NCI-H2171 (cell line): Measurements from ENCODE around the gene ABCB9.
"Not testable (repeated sequence)": the region's sequence is repeated elsewhere in the genome, so short reads cannot be mapped to it uniquely, and the experiment has no call there.

ENCODE experiments used
- DNase-seq: peaks from one replicate; lab custom pipeline; 2025; lab: John Stamatoyannopoulos, UW

ABCB9 gene

GRCh38 chr12:122965851-122966742 is at the start of gene ABCB9:
Gene ABCB9 (minus strand): TSS chr12:122966463. CDS start chr12:122960235, 6,228 bp downstream.
- DNase-seq, result peak; percentile 91

GRCh38 chr12:123014473-123014872 is 48.2 kb upstream of the ABCB9 start:
- DNase-seq, result not testable (repeated sequence)

GRCh38 chr12:123013185-123014095 is 47.2 kb upstream of the ABCB9 start:
- DNase-seq, result no peak

- no peak for DNase-seq
Measured at GRCh38 chr12:123011701-123012100, 45.4 kb upstream of the ABCB9 start.

GRCh38 chr12:123010681-123011080 is 44.4 kb upstream of the ABCB9 start:
- no peak for DNase-seq

GRCh38 chr12:123010110-123010509 is 43.8 kb upstream of the ABCB9 start:
- DNase-seq, result no peak

- DNase-seq, result no peak
Measured at GRCh38 chr12:123006977-123007376, 40.7 kb upstream of the ABCB9 start.

GRCh38 chr12:123005081-123005626 is 38.9 kb upstream of the ABCB9 start:
- no peak for DNase-seq

- no peak for DNase-seq
Measured at GRCh38 chr12:123004287-123004686, 38.0 kb upstream of the ABCB9 start.

GRCh38 chr12:123003257-123003656 is 37.0 kb upstream of the ABCB9 start:
- no peak for DNase-seq

GRCh38 chr12:123001464-123001863 is 35.2 kb upstream of the ABCB9 start:
- no peak for DNase-seq

GRCh38 chr12:123000578-123000977 is 34.3 kb upstream of the ABCB9 start:
- DNase-seq, result no peak

GRCh38 chr12:122999986-123000420 is 33.7 kb upstream of the ABCB9 start:
- no peak for DNase-seq

- DNase-seq, result no peak
Measured at GRCh38 chr12:122999196-122999946, 33.1 kb upstream of the ABCB9 start.

- no peak for DNase-seq
Measured at GRCh38 chr12:122998316-122998715, 32.1 kb upstream of the ABCB9 start.

- DNase-seq, result no peak
Measured at GRCh38 chr12:122997343-122998250, 31.3 kb upstream of the ABCB9 start.

GRCh38 chr12:122996621-122997342 is 30.5 kb upstream of the ABCB9 start:
- DNase-seq, result no peak

- no peak for DNase-seq
Measured at GRCh38 chr12:122996188-122996601, 29.9 kb upstream of the ABCB9 start.

GRCh38 chr12:122995503-122996187 is 29.4 kb upstream of the ABCB9 start:
- DNase-seq, result no peak
